Adrenal gland (tissue), 12 donors: ENCODE results near the gene FAAP100. TPM values are rescaled to one million over a fixed set of nuclear protein-coding genes. Genes with fewer than 3 reads are reported as not detected.

ENCODE experiments used
- DNase-seq, 7 donors: peaks; one replicate each; pipeline ENCODE4 v3.0.0-alpha.2; 2019 to 2020
- H3K27ac ChIP-seq, 5 donors: fragments of 200-600 bp; sonication (generic) in 4 of 5; 1 replicate in 3 of 5; 2 replicates in 2 of 5; pipeline versions ENCODE4 v1.5.1 to v1.8.0; 2016 to 2020; ENCODE audit warnings: mild to moderate bottlenecking in 1 of 5
- H3K27me3 ChIP-seq: fragments of 200-600 bp; 2 replicates; pipeline ENCODE4 v1.8.0; 2021
- H3K36me3 ChIP-seq, 2 donors: fragments of 200-600 bp; replicated peaks in 1 of 2; 1 replicate in 1 of 2; 2 replicates in 1 of 2; pipeline versions ENCODE4 v1.5.1 to v1.8.0; 2018 to 2022
- H3K4me1 ChIP-seq, 2 donors: fragments of 200-600 bp; replicated peaks in 1 of 2; 1 replicate in 1 of 2; 2 replicates in 1 of 2; pipeline versions ENCODE4 v1.5.1 to v1.8.0; 2018 to 2021
- H3K4me3 ChIP-seq, 4 donors: fragments of 200-600 bp; sonication (generic) in 3 of 4; one replicate each; pipeline ENCODE4 v1.5.1; 2016 to 2018
- H3K9me3 ChIP-seq, 3 donors: fragments of 200-600 bp; sonication (generic) in 1 of 3; replicated peaks in 1 of 3; 1 replicate in 2 of 3; 2 replicates in 1 of 3; pipeline versions ENCODE4 v1.5.1 to v1.8.0; 2016 to 2021
- POLR2A ChIP-seq, 2 donors: fragments of 450-650 bp; IDR thresholded peaks; one replicate each; pipeline ENCODE4 v1.6.1; 2017; ENCODE audit warnings: antibody characterized with exemption in 2 of 2, mild to moderate bottlenecking in 2 of 2, moderate library complexity in 1 of 2
- WGBS, 4 donors: extraction: QIAGEN DNeasy Blood & Tissue Kit in 2 of 4; methylation state at CpG; one replicate each; pipeline versions ENCODE4 v1.1.5 to v1.1.7; 2013 to 2017; 5-methylcytosine and 5-hydroxymethylcytosine counted together
- intact Hi-C, 2 donors: fragments of 100-400 bp; cut with DNase I; formaldehyde crosslinking; loops; one replicate each; pipeline versions ENCODE4 v1.14.1 to v1.15.0; 2022 to 2023
- polyA plus RNA-seq, 3 donors: library from polyadenylated mRNA; stranded (reverse); fragments of 200-250 nt in 2 of 3; fragments of 350-450 nt in 1 of 3; fragmentation: Illumina TruSeq in 1 of 3; extraction: RNeasy Lipid Tissue Mini Kit (QIAGEN cat#74804) in 1 of 3; gene quantifications; one replicate each; pipeline ENCODE4 v1.2.3, GENCODE V29; 2013 to 2014
- total RNA-seq, 9 donors: library from RNA; depleted of rRNA in 4 of 9; stranded (reverse); fragments of >200 nt in 4 of 9; fragments of 120-200 nt in 1 of 9; fragmentation: NEBNext Ultra II Directional in 1 of 9; extraction: Animal tissue kit (Norgen Biotek cat#: 25700) in 1 of 9; gene quantifications; one replicate each; pipeline versions ENCODE4 v1.1.0 to v1.2.4, GENCODE V29; 2013 to 2023
- TF ChIP-seq, protein P1 (sequence below), 6 experiments: fragments of 450-650 bp in 4 of 6; fragments of 200-600 bp in 2 of 6; sonication (generic) in 1 of 6; IDR thresholded peaks; 1 replicate in 5 of 6; 2 replicates in 1 of 6; pipeline versions ENCODE4 v1.5.1 to v1.8.0; 2016 to 2021; ENCODE audit warnings: antibody characterized with exemption in 6 of 6, mild to moderate bottlenecking in 2 of 6, moderate library complexity in 1 of 6
- donor health status: healthy with polysubstance abuse.
- donor health status: Bipolar disorder and iron deficiency.
- donor health status: DM: yes; HTN: yes; CAD: no.
- donor health status: DM: no; HTN: no; CAD: no.
- donor health status: DM: no; HTN: no; CAD: no.
- donor health status: DM: yes; HTN: yes; CAD: no.

FAAP100 gene
- total and polyA plus RNA-seq, 12 donors = 2.5 to 89.0 (median 31.7) TPM

- peak in 6 of 7 donors; percentile 79 to 90 (median 84) for DNase-seq
- peaks cover 0 to 17% of the 10 kb centered on the region in 2 donors for H3K36me3 ChIP-seq
- H3K27me3 ChIP-seq = no peaks in the 10 kb centered on the region
- 1 to 2% (median 1%) methylated on average over 12 to 19 of the region's 19 CpGs for WGBS, 4 donors
- H3K4me1 ChIP-seq = peaks cover 29 to 39% of the 10 kb centered on the region in 2 donors
- peak in 1 of 2 donors; percentile 43 for TF ChIP-seq POLR2A (IDR thresholded peaks at IDR 0.05)
- TF ChIP-seq, protein P1, sequence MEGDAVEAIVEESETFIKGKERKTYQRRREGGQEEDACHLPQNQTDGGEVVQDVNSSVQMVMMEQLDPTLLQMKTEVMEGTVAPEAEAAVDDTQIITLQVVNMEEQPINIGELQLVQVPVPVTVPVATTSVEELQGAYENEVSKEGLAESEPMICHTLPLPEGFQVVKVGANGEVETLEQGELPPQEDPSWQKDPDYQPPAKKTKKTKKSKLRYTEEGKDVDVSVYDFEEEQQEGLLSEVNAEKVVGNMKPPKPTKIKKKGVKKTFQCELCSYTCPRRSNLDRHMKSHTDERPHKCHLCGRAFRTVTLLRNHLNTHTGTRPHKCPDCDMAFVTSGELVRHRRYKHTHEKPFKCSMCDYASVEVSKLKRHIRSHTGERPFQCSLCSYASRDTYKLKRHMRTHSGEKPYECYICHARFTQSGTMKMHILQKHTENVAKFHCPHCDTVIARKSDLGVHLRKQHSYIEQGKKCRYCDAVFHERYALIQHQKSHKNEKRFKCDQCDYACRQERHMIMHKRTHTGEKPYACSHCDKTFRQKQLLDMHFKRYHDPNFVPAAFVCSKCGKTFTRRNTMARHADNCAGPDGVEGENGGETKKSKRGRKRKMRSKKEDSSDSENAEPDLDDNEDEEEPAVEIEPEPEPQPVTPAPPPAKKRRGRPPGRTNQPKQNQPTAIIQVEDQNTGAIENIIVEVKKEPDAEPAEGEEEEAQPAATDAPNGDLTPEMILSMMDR (IDR thresholded peaks at IDR 0.05) = no peak
- H3K9me3 ChIP-seq = no peaks in the 10 kb centered on the region
- peak overlapping the region; percentile 12 to 97 (median 76) for H3K4me3 ChIP-seq
- intact Hi-C loops = no loop called here
- peak overlapping the region; percentile 64 to 94 (median 71) for H3K27ac ChIP-seq
Measured at GRCh38 chr17:81553018-81553615, 964 bp upstream of the FAAP100 start.

GRCh38 chr17:81551458-81552243 is 502 bp downstream of the FAAP100 start:
- intact Hi-C loops = no loop called here
- H3K9me3 ChIP-seq = no peaks in the 10 kb centered on the region
- peak overlapping the region; percentile 12 to 97 (median 76) for H3K4me3 ChIP-seq
- peak overlapping the region in 3 of 5 donors; percentile 70 to 94 (median 82) for H3K27ac ChIP-seq
- 2 to 8% (median 4%) methylated on average over 15 to 69 of the region's 69 CpGs for WGBS, 4 donors
- H3K36me3 ChIP-seq = peaks cover 0 to 17% of the 10 kb centered on the region in 2 donors
- peaks cover 27 to 35% of the 10 kb centered on the region in 2 donors for H3K4me1 ChIP-seq
- peak in 5 of 7 donors; percentile 42 to 72 (median 59) for DNase-seq
- no peaks in the 10 kb centered on the region for H3K27me3 ChIP-seq
- TF ChIP-seq, protein P1 (IDR thresholded peaks at IDR 0.05) = no peak
- no peak for TF ChIP-seq POLR2A (IDR thresholded peaks at IDR 0.05)

DNA sequence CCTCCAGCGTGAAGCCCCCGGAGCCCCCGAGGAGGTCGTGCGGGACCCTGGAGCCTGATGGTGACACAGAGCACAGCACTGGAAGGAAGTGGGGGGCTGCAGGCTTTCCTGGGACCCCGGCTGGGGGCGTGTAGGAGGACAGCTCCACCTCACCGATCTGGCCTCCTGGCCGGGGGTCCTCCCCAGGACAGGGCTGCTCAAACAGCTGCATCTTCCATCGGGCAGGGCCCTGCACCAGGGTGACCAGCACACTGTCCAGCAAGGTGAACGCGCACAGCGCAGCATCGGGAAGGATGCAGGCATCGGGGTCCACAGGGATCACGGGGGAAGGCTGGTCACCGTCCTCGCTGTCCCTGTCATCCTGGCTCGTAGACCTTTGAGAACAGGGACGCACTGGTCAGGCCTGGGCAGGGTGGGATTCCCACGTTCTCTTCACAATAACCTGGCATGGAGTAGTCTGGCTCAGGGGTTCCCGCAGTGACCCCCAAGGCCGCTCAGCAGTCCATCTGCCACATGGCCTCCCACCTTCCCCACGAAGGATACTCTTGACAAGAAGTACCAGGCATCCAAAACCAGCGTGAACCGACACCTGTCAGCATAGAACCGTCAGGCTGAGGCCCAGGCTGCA is 1.2 kb downstream of the FAAP100 start:
- DNase-seq = no peak
- intact Hi-C loops = no loop called here
- WGBS, 4 donors = 80 to 82% (median 82%) methylated on average over 20 to 27 of the region's 27 CpGs
- TF ChIP-seq, protein P1 (IDR thresholded peaks at IDR 0.05) = no peak
- TF ChIP-seq POLR2A (IDR thresholded peaks at IDR 0.05) = no peak
- Histone ChIP-seq H3K27ac (no peak overlapping the region), H3K4me1 (peaks cover 20 to 28% of the 10 kb centered on the region in 2 donors), H3K4me3 (peak overlapping the region in 1 of 4 donors; percentile 97), H3K36me3 (peaks cover 0 to 24% of the 10 kb centered on the region in 2 donors), H3K27me3 (no peaks in the 10 kb centered on the region), H3K9me3 (no peaks in the 10 kb centered on the region)

DNA sequence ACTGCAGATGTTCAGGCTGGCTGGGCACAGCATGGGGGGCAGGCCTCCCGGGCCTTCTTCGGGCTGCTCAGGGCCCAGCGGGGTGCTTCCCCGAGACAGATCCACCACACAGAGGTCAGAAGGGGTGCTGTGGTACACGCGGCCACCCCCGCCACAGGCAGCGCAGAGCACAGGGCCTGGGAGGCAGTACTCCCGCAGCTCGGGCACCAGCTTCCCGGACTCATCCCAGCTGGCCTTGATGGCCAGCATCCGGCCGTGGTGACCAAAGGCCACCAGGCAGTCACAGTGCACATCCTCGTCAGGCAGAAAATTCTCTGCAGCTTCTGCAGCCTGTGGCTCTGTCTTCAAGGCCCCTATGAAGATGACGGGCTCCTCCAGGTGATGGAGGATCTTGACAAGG is 1.9 kb downstream of the FAAP100 start:
- Histone ChIP-seq H3K27me3 (no peaks in the 10 kb centered on the region), H3K36me3 (peaks cover 0 to 30% of the 10 kb centered on the region in 2 donors), H3K4me1 (peaks cover 16 to 24% of the 10 kb centered on the region in 2 donors), H3K9me3 (no peaks in the 10 kb centered on the region), H3K4me3 (no peak overlapping the region), H3K27ac (no peak overlapping the region)
- TF ChIP-seq POLR2A (IDR thresholded peaks at IDR 0.05) = no peak
- TF ChIP-seq, protein P1 (IDR thresholded peaks at IDR 0.05) = no peak
- intact Hi-C loops = no loop called here
- WGBS, 4 donors = 80 to 94% (median 87%) methylated on average over 1 to 15 of the region's 15 CpGs
- DNase-seq = no peak
